GM18511 (cell line): ENCODE data around the gene AADACL3.
"Not testable (repeated sequence)": the region's sequence is repeated elsewhere in the genome, so short reads cannot be mapped to it uniquely, and the experiment has no call there.

Experiments used
- ATAC-seq: cut with Tn5 transposase; IDR thresholded peaks from one replicate; pipeline ENCODE4 v1.9.1; 2021; ENCODE audit warnings: mild to moderate bottlenecking, moderate library complexity; ENCODE audit not compliant: unreplicated experiment

Gene AADACL3

DNA sequence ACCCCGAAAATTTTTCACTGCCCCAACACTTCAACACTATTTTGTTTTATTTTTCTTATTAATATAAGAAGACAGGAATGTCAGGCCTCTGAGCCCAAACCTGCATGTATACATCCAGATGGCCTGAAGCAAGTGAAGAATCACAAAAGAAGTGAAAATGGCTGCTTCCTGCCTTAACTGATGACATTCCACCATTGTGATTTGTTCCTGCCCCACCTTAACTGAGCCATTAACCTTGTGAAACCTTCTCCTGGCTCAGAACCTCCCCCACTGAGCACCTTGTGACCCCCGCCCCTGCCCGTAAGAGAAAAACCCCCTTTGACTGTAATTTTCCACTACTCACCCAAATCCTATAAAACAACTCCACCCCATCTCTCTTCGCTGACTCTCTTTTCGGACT is 2.3 kb upstream of the AADACL3 start:
- ATAC-seq = not testable (repeated sequence)

- no peak for ATAC-seq
Observed at GRCh38 chr1:12714710-12715475, 1.0 kb upstream of the AADACL3 start.

- ATAC-seq = no peak
Observed at GRCh38 chr1:12717301-12717838, 1.5 kb downstream of the AADACL3 start.

DNA sequence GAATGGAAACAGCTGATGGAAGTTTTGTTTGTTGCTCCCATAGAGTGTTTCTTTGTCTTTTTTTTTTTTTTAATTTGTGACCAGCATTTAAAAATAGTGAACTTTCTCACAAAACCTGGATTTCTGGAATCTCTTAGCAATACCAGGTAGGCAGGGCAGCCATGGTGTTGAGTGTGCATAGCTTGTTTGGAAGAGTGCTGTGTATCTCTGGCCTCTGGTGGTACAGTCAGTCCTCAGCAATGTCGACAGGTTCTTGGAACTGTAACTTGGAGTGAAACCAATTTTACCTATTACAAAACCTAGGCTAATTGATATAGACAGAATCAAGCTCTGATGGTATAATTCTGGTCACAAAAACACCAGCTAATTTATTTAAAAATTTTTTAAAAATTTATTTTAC is 6.7 kb downstream of the AADACL3 start:
- ATAC-seq = no peak

DNA sequence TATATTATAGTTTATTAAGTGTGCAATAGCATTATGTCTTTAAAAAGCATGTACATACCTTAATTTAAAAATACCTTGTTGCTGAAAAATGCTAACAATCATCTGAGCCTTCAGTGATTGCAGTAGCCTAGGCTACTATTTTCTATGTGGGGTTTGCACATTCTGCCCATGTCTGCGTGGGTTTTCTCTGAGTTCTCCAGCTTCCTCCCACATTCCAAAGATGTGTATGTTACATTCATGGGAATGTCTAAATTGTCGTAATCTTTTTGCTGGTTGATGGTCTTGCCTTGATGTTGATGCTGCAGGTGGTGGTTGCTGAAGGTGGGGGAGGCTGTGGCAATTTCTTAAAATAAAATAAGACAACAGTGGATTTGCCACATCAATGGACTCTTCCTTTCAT is 12.5 kb downstream of the AADACL3 start:
- no peak for ATAC-seq

DNA sequence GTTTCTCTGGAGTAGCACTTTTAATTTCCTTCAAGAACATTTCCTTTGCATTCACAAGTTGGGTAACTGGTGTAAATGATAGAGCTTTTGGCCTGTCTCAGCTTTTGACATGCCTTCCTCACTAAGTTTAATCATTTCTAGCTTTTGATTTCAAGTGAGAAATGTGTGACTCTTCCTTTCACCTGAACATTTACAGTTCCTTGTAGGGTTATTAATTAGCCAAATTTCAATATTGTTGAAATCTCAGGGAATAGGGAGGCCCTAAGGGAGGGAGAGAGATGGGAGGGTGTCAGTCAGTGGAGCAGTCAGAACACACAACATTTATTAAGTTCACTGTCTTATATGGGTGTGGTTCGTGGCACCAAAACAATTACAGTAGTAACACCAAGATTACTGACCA is 14.2 kb downstream of the AADACL3 start:
- ATAC-seq = no peak

DNA sequence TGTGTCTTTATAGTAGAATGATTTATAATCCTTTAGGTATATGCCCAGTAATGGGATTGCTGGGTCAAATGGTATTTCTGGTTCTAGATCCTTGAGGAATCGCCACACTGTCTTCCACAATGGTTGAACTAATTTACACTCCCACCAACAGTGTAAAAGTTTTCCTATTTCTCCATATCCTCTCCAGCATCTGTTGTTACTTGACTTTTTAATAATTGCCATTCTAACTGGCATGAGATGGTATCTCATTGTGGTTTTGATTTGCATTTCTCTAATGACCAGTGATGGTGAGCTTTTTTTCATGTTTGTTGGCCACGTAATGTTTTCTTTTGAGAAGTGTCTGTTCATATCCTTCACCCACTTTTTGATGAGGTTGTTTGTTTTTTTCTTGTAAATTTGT is 15.2 kb downstream of the AADACL3 start:
- ATAC-seq = not testable (repeated sequence)

GRCh38 chr1:12734651-12735050 is 18.7 kb downstream of the AADACL3 start:
- no peak for ATAC-seq

- no peak for ATAC-seq
Observed at GRCh38 chr1:12738934-12739333, 23.0 kb downstream of the AADACL3 start.

DNA sequence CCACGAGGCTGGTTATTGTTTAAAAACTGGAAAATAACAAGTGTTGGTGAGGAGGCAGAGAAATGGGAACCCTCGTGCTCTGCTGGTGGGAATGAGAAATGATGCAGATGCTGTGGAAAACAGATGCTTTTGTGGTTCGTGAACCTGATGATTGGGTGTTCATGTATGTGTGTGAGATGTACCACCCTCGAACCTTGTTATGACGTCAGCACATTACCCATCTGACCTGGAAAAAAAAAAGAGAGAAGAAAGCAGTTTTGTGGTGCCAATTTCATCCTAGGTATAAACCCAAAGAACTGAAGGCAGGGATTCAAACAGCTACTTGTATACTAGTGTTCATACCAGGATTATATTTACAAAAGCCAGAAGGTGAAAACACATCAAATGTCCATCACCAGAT is 23.7 kb downstream of the AADACL3 start:
- ATAC-seq = no peak

- no peak for ATAC-seq
Observed at GRCh38 chr1:12741946-12742345, 26.0 kb downstream of the AADACL3 start.

- no peak for ATAC-seq
Observed at GRCh38 chr1:12745126-12745991, 29.4 kb downstream of the AADACL3 start.

- no peak for ATAC-seq
Observed at GRCh38 chr1:12745992-12746323, 30.0 kb downstream of the AADACL3 start, which contains the start of gene CFAP107. TSS of gene CFAP107 (plus strand) at chr1:12746200. CDS start at chr1:12746431, 231 bp downstream.

GRCh38 chr1:12748778-12749355 is 33.0 kb downstream of the AADACL3 start:
- no peak for ATAC-seq

- ATAC-seq = no peak
Observed at GRCh38 chr1:12754738-12755137, 38.8 kb downstream of the AADACL3 start.

DNA sequence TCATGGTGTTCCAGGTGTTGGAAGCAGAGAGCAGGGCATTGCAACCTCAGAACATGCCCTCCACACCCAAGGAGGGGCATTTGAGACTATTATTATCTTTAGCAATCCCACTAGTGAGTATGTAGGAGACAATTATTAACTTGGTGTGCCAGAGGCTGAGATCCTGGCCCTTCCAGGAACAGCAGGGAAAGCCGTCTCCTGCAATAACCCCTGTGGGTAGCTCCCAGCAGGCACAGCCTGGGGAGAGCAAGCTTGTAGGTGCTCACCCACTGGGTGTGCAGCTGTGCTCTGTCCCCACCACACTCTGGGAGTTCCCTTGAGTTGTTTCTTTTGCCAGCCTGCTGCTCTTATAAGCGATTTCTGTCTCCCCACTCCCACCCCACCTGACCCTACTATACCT is 40.4 kb downstream of the AADACL3 start:
- ATAC-seq = no peak

GRCh38 chr1:12756768-12757413 is 41.0 kb downstream of the AADACL3 start:
- no peak for ATAC-seq

DNA sequence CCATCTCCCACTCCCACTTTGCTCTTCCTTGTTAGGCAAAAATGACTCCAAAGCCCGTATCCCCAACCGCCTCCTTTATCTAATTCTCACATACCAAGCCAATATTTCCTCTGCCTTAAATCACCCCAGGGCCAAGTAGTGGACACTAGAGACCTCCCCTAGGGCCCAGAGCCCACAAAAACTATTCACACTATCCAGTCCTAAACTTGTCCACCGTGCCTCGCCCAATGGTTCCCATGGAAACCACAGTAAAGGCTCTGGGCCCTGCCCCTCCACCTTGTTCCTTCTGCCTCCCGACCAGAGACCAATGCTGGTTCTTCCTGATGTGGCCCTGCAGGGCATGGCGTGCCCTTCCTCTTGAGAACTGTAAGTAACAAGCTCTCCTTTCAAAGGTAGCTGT is 41.9 kb downstream of the AADACL3 start:
- no peak for ATAC-seq

DNA sequence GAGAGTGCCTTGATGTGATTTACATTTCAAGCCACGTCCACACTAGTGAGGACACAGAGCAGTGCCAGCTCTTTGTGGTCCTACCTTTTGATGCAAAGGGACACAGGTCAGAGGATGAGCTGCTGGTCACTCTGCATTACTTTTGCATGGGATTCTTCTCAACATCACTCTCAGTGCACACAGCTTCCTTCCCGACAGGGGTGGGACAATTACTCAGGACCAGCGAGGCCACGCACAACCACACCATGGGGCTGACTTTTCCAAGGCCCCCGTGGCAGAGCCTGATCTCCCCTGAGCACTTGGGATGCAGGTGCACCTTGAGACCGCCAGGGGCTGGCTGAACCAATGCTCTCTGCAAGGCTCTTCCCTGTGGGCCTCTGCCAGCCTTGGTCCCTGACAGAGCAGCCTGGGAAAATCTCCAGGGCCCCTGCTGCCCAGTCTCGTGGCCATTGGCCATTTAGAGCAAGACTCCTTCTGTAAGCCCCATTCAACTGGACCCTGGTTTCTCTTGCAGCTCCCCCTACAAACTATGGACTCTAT is 44.4 kb downstream of the AADACL3 start:
- ATAC-seq = no peak

GRCh38 chr1:12761781-12762180 is 45.9 kb downstream of the AADACL3 start:
- ATAC-seq = no peak

GRCh38 chr1:12762766-12763165 is 46.9 kb downstream of the AADACL3 start:
- no peak for ATAC-seq
